ENCODE data around the gene CHGA. TPM values are rescaled to one million over a fixed set of nuclear protein-coding genes. Genes with fewer than 3 reads are reported as not detected.

The CHGA gene
- polyA plus RNA-seq, 1 donor from 2014 or later = 131 TPM

- no peak for TF ChIP-seq TAF1 (IDR thresholded peaks at IDR 0.05; ENCODE audit: low read depth)
- no peak for TF ChIP-seq POLR2AphosphoS5 (IDR thresholded peaks at IDR 0.05)
- TF ChIP-seq REST (IDR thresholded peaks at IDR 0.05; ENCODE audit: borderline replicate concordance) = no peak
- no peak for TF ChIP-seq RAD21 (conservative IDR thresholded peaks at IDR 0.05)
- TF ChIP-seq EZH2 (IDR thresholded peaks at IDR 0.05; ENCODE audit: borderline replicate concordance, insufficient read depth, low read length, poor library complexity, severe bottlenecking) = no peak
- peaks cover 2% of the 10 kb centered on the region for H3K36me3 ChIP-seq (ENCODE audit: insufficient read depth, low read length)
- H3K27ac ChIP-seq (ENCODE audit: low read length) = no peak overlapping the region
These were observed 39.8 kb downstream of the CHGA start for GRCh38 chr14:92962831-92963095.

GRCh38 chr14:92963301-92964123 lies 40.6 kb downstream of the CHGA start:
- Histone ChIP-seq H3K9ac (ENCODE audit: low read length) (no peak overlapping the region), H3F3A (ENCODE audit: insufficient read depth, low read length, poor library complexity, severe bottlenecking) (no peaks in the 10 kb centered on the region), H2AFZ (ENCODE audit: low read depth, low read length) (no peak overlapping the region), H3K9me2 (ENCODE audit: insufficient read depth, low read length) (no peaks in the 10 kb centered on the region), H4K20me1 (ENCODE audit: insufficient read depth) (no peaks in the 10 kb centered on the region), H3K27ac (ENCODE audit: low read length) (no peak overlapping the region), H3K4me2 (ENCODE audit: low read length) (no peak overlapping the region), H3K27me3 (ENCODE audit: insufficient read depth, low read depth, low read length) (no peaks in the 10 kb centered on the region), H3K4me3 (ENCODE audit: low read length) (no peak overlapping the region), H3K36me3 (ENCODE audit: insufficient read depth, low read length) (no peaks in the 10 kb centered on the region), H3K9me3 (ENCODE audit: low read length) (no peaks in the 10 kb centered on the region), H3K79me2 (replicated peaks; ENCODE audit: insufficient read depth, low read length) (no peaks in the 10 kb centered on the region)
- TF ChIP-seq TAF1 (IDR thresholded peaks at IDR 0.05; ENCODE audit: low read depth) (no peak), MXI1 (conservative IDR thresholded peaks at IDR 0.05; ENCODE audit: poor library complexity, severe bottlenecking) (no peak), EZH2 (IDR thresholded peaks at IDR 0.05; ENCODE audit: borderline replicate concordance, insufficient read depth, low read length, poor library complexity, severe bottlenecking) (no peak), CTCF (IDR thresholded peaks at IDR 0.05; ENCODE audit: poor library complexity, severe bottlenecking) (no peak), EP300 (conservative IDR thresholded peaks at IDR 0.05; ENCODE audit: poor library complexity, severe bottlenecking) (no peak)

More at GRCh38 chr14:92962831-92963095, 39.8 kb downstream of the CHGA start:
- no peaks in the 10 kb centered on the region for H3K9me3 ChIP-seq (ENCODE audit: low read length)
- H3K79me2 ChIP-seq (replicated peaks; ENCODE audit: insufficient read depth, low read length) = no peaks in the 10 kb centered on the region
- H4K20me1 ChIP-seq (ENCODE audit: insufficient read depth) = no peaks in the 10 kb centered on the region
- H2AFZ ChIP-seq (ENCODE audit: low read depth, low read length) = no peak overlapping the region
- no peak overlapping the region for H3K9ac ChIP-seq (ENCODE audit: low read length)
- H3K4me2 ChIP-seq (ENCODE audit: low read length) = no peak overlapping the region
- no peak overlapping the region for H3K4me3 ChIP-seq (ENCODE audit: low read length)
- no peaks in the 10 kb centered on the region for H3F3A ChIP-seq (ENCODE audit: insufficient read depth, low read length, poor library complexity, severe bottlenecking)
- H3K9me2 ChIP-seq (ENCODE audit: insufficient read depth, low read length) = no peaks in the 10 kb centered on the region
- H3K27me3 ChIP-seq (ENCODE audit: insufficient read depth, low read depth, low read length) = no peaks in the 10 kb centered on the region

Data from neural cell (in vitro differentiated cells).